ENCODE results near the gene CACNA1S.

DNA sequence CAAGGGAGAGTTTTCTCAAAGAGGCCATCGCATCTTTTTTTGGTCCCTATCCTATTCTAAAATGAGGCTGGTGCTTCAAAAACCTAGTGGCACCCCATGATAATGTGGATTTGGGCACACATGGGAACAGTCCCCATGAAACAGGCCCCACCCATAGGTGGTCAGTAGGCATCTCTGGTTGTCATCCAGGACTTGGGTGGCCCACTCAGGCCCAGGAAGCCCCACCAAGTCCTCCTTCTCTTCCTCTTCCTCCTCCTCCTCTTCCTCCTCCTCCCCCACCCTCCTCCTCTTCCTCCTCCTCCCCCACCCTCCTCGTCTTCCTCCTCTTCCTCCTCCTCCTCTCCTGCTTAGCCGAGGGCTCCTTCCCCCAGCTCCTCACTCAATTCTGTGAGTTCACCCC lies 554 bp downstream of the CACNA1S start:
- TF ChIP-seq, protein P1, sequence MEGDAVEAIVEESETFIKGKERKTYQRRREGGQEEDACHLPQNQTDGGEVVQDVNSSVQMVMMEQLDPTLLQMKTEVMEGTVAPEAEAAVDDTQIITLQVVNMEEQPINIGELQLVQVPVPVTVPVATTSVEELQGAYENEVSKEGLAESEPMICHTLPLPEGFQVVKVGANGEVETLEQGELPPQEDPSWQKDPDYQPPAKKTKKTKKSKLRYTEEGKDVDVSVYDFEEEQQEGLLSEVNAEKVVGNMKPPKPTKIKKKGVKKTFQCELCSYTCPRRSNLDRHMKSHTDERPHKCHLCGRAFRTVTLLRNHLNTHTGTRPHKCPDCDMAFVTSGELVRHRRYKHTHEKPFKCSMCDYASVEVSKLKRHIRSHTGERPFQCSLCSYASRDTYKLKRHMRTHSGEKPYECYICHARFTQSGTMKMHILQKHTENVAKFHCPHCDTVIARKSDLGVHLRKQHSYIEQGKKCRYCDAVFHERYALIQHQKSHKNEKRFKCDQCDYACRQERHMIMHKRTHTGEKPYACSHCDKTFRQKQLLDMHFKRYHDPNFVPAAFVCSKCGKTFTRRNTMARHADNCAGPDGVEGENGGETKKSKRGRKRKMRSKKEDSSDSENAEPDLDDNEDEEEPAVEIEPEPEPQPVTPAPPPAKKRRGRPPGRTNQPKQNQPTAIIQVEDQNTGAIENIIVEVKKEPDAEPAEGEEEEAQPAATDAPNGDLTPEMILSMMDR (conservative IDR thresholded peaks at IDR 0.05; ENCODE audit: low read depth, low read length), result no peak
- TF ChIP-seq EZH2 (IDR thresholded peaks at IDR 0.05; ENCODE audit: borderline replicate concordance, low read depth, low read length, poor library complexity, severe bottlenecking), result no peak

Measured in A673 (cell line).